K562 (cell line): ENCODE measurements around the gene LMLN. TPM values are rescaled to one million over a fixed set of nuclear protein-coding genes. Genes with fewer than 3 reads are reported as not detected.
"Not testable (repeated sequence)": the region's sequence is repeated elsewhere in the genome, so short reads cannot be mapped to it uniquely, and the experiment has no call there.

Experiments used
- ATAC-seq: fragments of 200-7000 bp; cut with Tn5 transposase; 3 replicates; pipeline ENCODE4 v1.9.1; 2020; ENCODE audit warnings: moderate library complexity
- BruUV-seq: library from RNA; stranded (reverse); fragments of 400-500 nt; replicated peaks from 2 replicates; lab custom pipeline; 2021; lab: Mats Ljungman, UMichigan
- CTCF ChIA-PET: fragments of 300-600 bp; formaldehyde crosslinking; extraction: SDS; loops from one replicate; lab custom pipeline; 2021; ENCODE audit warnings: low intra/inter-chr PET ratio; lab: Yijun Ruan, JAX
- POLR2A ChIA-PET: fragments of 300-600, 350-650 bp; sonication (Branson Sonifier 250); formaldehyde crosslinking; extraction: SDS; loops from one replicate; lab custom pipeline; 2021; ENCODE audit warnings: antibody characterized with exemption, inconsistent platforms; lab: Yijun Ruan, JAX
- DNase-seq, 4 experiments: peaks; one replicate each; pipeline versions ENCODE4 v3.0.0 to v3.0.0-alpha.2; 2011 to 2018; ENCODE audit warnings: low spot score in 3 of 4, mixed read lengths in 3 of 4; ENCODE audit errors: extremely low read depth in 1 of 4
- FAIRE-seq: peaks from 2 replicates; lab custom pipeline; 2011; peaks lifted over from hg19 to GRCh38; lab: Jason Lieb, UNC
- H2AFZ ChIP-seq: 2 replicates; pipeline ENCODE4 v1.6.0; 2011; ENCODE audit warnings: low read depth, low read length, control low read depth, inconsistent platforms
- H3K27ac ChIP-seq: fragments of 200-600 bp; 3 replicates; pipeline ENCODE4 v1.8.0; 2011; ENCODE audit warnings: low read depth, mild to moderate bottlenecking, control low read depth, inconsistent platforms, low read length, moderate library complexity, mixed read lengths; ENCODE audit errors: extremely low read depth
- H3K27me3 ChIP-seq, 2 experiments: fragments of 300-600 bp in 1 of 2; 2 replicates in 1 of 2; 3 replicates in 1 of 2; pipeline versions ENCODE4 v1.6.0 to v1.8.0; 2011; ENCODE audit warnings: inconsistent platforms in 2 of 2, low read length in 2 of 2, mild to moderate bottlenecking in 1 of 2, mixed read lengths in 1 of 2, moderate library complexity in 1 of 2; ENCODE audit not compliant: control insufficient read depth in 2 of 2, insufficient read depth in 2 of 2
- H3K36me3 ChIP-seq: fragments of 300-600 bp; 3 replicates; pipeline ENCODE4 v1.8.0; 2011; ENCODE audit warnings: mild to moderate bottlenecking, low read length, inconsistent platforms; ENCODE audit not compliant: control insufficient read depth, insufficient read depth
- H3K4me1 ChIP-seq, 2 experiments: fragments of 200-600 bp in 1 of 2; replicated peaks in 1 of 2; 2 replicates in 1 of 2; 3 replicates in 1 of 2; pipeline versions ENCODE4 v1.5.1 to v1.8.0; 2011; ENCODE audit warnings: inconsistent platforms in 2 of 2, low read length in 2 of 2, mild to moderate bottlenecking in 1 of 2, mixed read lengths in 1 of 2, moderate library complexity in 1 of 2; ENCODE audit not compliant: control insufficient read depth in 2 of 2, insufficient read depth in 2 of 2
- H3K4me2 ChIP-seq: 2 replicates; pipeline ENCODE4 v1.6.1; 2011; ENCODE audit warnings: low read length, control low read depth, inconsistent platforms, mixed read lengths; ENCODE audit not compliant: insufficient read depth
- H3K4me3 ChIP-seq: fragments of 200-600 bp; sonication (generic), shearing (Covaris generic); 2 replicates; pipeline ENCODE4 v1.5.1; 2016; ENCODE audit warnings: control low read depth, inconsistent platforms
- H3K79me2 ChIP-seq: fragments of 200-600 bp; 3 replicates; pipeline ENCODE4 v1.8.0; 2011; ENCODE audit warnings: low read length, inconsistent platforms; ENCODE audit not compliant: control insufficient read depth, insufficient read depth
- H3K9ac ChIP-seq, 2 experiments: 2 replicates each; pipeline versions ENCODE4 v1.6.0 to v1.6.1; 2011; ENCODE audit warnings: low read depth in 2 of 2, low read length in 2 of 2, control low read depth in 1 of 2, inconsistent platforms in 1 of 2, mild to moderate bottlenecking in 1 of 2, mixed read lengths in 1 of 2; ENCODE audit not compliant: insufficient read depth in 1 of 2
- H3K9me1 ChIP-seq: one replicate; pipeline ENCODE4 v1.6.0; 2011; ENCODE audit warnings: inconsistent platforms, mild to moderate bottlenecking, low read length, moderate library complexity; ENCODE audit not compliant: control insufficient read depth, insufficient read depth
- H3K9me3 ChIP-seq: replicated peaks from 2 replicates; pipeline ENCODE4 v1.5.1; 2011; ENCODE audit warnings: low read depth, low read length, inconsistent platforms; ENCODE audit not compliant: control insufficient read depth, insufficient read depth
- H4K20me1 ChIP-seq: replicated peaks from 2 replicates; pipeline ENCODE4 v1.6.1; 2011; ENCODE audit warnings: low read length, inconsistent platforms, mixed read lengths; ENCODE audit not compliant: control insufficient read depth, insufficient read depth
- HNRNPL ChIP-seq: fragments of 200-400 bp; formaldehyde crosslinking; IDR thresholded peaks from 2 replicates; pipeline ENCODE4 v1.6.1; 2017; ENCODE audit warnings: low read depth, mild to moderate bottlenecking, low read length
- RB1 ChIP-seq: fragments of 450-650 bp; IDR thresholded peaks from 2 replicates; pipeline ENCODE4 v1.6.1; 2017; ENCODE audit warnings: low read depth, mild to moderate bottlenecking
- ZNF280A ChIP-seq: fragments of 450-650 bp; IDR thresholded peaks from 2 replicates; pipeline ENCODE4 v1.6.1; 2018; ENCODE audit warnings: mild to moderate bottlenecking, low read depth; ENCODE audit not compliant: partially characterized antibody
- WGBS: fragments of 100-300 bp; shearing (Covaris generic); methylation state at CpG from one replicate; pipeline ENCODE4 v1.1.6; 2016; ENCODE audit warnings: low coverage, mixed read lengths; ENCODE audit not compliant: insufficient coverage; ENCODE audit errors: missing lambda C conversion rate; 5-methylcytosine and 5-hydroxymethylcytosine counted together
- in situ Hi-C: fragments of 300-500 bp; cut with MboI; formaldehyde crosslinking; loops from 4 replicates; pipeline ENCODE4 v1.15.0; 2018; ENCODE audit warnings: inconsistent platforms, mixed read lengths
- intact Hi-C: fragments of 100-400 bp; cut with micrococcal nuclease; formaldehyde crosslinking; loops from 2 replicates; pipeline ENCODE4 v1.14.2; 2022
- polyA plus RNA-seq, 8 experiments: library from polyadenylated mRNA; depleted of rRNA in 4 of 8; stranded (reverse) in 5 of 8; unstranded in 3 of 8; fragments of >200 nt; fragmentation: Nextera tagmentation in 2 of 8; fragmentation: Illumina TruSeq in 1 of 8; extraction: Ambion mirVana in 2 of 8; extraction: Trizol in 1 of 8; gene quantifications; 2 replicates each; pipeline versions ENCODE4 v1.2.1 to v1.2.3, GENCODE V29; 2011 to 2014; ENCODE audit warnings: inconsistent platforms in 1 of 8, missing spikeins in 1 of 8
- total RNA-seq, 7 experiments: library from RNA; depleted of rRNA in 6 of 7; stranded (reverse); fragments of >200 nt in 6 of 7; fragmentation: Illumina TruSeq in 2 of 7; extraction: Trizol in 2 of 7; gene quantifications; 2 replicates each; pipeline versions ENCODE4 v1.2.1 to v1.2.3, GENCODE V29; 2011 to 2021; ENCODE audit warnings: low replicate concordance in 1 of 7
- TF ChIP-seq, protein P1 (sequence below), 2 experiments: fragments of 450-650 bp; IDR thresholded peaks; 2 replicates each; pipeline ENCODE4 v1.6.1; 2018; ENCODE audit warnings: mild to moderate bottlenecking in 2 of 2, low read depth in 1 of 2; ENCODE audit not compliant: partially characterized antibody in 2 of 2

Gene LMLN
- total and polyA plus RNA-seq, 9 of the 15 experiments (the other 6 are each of a cell fraction or from before 2014, with no cell fraction given): 2.2 to 15.9 (median 6.9) TPM

DNA sequence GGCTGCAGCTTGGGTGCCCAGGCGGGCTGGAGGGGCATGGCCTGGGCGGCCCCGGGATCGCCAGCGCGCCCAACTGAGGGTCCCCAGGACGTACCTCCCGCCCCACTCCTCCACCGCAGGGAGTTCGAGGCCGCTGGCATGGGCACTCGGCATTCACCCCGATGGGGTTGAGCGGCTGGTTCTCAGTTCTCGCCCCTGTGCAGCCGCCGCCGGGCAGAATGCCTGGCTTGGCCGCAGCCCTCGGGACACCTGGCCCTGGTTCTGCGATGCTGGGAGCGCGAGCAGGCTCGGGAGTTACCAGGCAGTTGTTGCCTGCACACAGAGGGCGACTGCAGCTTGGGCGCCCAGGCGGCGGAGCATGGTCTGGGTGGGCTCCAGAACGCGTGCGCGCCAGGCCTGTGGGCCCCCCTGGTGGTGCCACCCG, 121.4 kb downstream of the LMLN start (continued):
- TF ChIP-seq RB1 (no peak), HNRNPL (peak; percentile 10; the same call in 1 of the 2 replicates)

DNA sequence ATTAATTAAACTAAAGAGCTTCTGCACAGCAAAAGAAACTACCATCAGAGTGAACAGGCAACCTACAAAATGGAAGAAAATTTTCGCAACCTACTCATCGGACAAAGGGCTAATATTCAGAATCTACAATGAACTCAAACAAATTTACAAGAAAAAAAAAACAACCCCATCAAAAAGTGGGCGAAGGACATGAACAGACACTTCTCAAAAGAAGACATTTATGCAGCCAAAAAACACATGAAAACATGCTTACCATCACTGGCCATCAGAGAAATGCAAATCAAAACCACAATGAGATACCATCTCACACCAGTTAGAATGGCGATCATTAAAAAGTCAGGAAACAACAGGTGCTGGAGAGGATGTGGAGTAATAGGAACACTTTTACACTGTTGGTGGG, 122.2 kb downstream of the LMLN start:
- H3K9me1 ChIP-seq, in situ Hi-C loops, FAIRE-seq, H3K27me3 ChIP-seq, BruUV-seq, H3K4me3 ChIP-seq, POLR2A ChIA-PET, H3K9ac ChIP-seq, CTCF ChIA-PET, H4K20me1 ChIP-seq, H3K27ac ChIP-seq, H3K9me3 ChIP-seq, H3K4me2 ChIP-seq, DNase-seq, H2AFZ ChIP-seq, ATAC-seq, H3K36me3 ChIP-seq, intact Hi-C loops: not testable (repeated sequence)
- 86% methylated on average over 3 of the region's 4 CpGs for WGBS
- peak; percentile 39 for TF ChIP-seq ZNF280A
- TF ChIP-seq, protein P1, sequence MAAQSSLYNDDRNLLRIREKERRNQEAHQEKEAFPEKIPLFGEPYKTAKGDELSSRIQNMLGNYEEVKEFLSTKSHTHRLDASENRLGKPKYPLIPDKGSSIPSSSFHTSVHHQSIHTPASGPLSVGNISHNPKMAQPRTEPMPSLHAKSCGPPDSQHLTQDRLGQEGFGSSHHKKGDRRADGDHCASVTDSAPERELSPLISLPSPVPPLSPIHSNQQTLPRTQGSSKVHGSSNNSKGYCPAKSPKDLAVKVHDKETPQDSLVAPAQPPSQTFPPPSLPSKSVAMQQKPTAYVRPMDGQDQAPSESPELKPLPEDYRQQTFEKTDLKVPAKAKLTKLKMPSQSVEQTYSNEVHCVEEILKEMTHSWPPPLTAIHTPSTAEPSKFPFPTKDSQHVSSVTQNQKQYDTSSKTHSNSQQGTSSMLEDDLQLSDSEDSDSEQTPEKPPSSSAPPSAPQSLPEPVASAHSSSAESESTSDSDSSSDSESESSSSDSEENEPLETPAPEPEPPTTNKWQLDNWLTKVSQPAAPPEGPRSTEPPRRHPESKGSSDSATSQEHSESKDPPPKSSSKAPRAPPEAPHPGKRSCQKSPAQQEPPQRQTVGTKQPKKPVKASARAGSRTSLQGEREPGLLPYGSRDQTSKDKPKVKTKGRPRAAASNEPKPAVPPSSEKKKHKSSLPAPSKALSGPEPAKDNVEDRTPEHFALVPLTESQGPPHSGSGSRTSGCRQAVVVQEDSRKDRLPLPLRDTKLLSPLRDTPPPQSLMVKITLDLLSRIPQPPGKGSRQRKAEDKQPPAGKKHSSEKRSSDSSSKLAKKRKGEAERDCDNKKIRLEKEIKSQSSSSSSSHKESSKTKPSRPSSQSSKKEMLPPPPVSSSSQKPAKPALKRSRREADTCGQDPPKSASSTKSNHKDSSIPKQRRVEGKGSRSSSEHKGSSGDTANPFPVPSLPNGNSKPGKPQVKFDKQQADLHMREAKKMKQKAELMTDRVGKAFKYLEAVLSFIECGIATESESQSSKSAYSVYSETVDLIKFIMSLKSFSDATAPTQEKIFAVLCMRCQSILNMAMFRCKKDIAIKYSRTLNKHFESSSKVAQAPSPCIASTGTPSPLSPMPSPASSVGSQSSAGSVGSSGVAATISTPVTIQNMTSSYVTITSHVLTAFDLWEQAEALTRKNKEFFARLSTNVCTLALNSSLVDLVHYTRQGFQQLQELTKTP (IDR thresholded peaks at IDR 0.05; ENCODE audit: low read depth in 1 of 2, partially characterized antibody in 2 of 2): peak in 1 of 2 experiments; percentile 99
- Histone ChIP-seq H3K4me1 (peaks cover 3 to 19% of the 10 kb centered on the region in 2 experiments), H3K79me2 (peaks cover 16% of the 10 kb centered on the region)
